ENCODE results near the gene NEDD4.
"Not testable (repeated sequence)": the region's sequence is repeated elsewhere in the genome, so short reads cannot be mapped to it uniquely, and the experiment has no call there.

The NEDD4 gene

GRCh38 chr15:55800216-55800615 is 193.2 kb downstream of the NEDD4 start:
- DNase-seq (ENCODE audit: insufficient read length) = no peak
- TF ChIP-seq POLR2A (IDR thresholded peaks at IDR 0.05; ENCODE audit: low read depth, low read length) = no peak
- TF ChIP-seq POLR2AphosphoS5 (IDR thresholded peaks at IDR 0.05; ENCODE audit: low read depth, low read length) = no peak
- TF ChIP-seq TAF1 (IDR thresholded peaks at IDR 0.05; ENCODE audit: borderline replicate concordance, low read depth, low read length) = no peak
- FAIRE-seq = no peak

- DNase-seq (ENCODE audit: insufficient read length) (peak; percentile 15), FAIRE-seq (no peak)
- TF ChIP-seq TAF1 (IDR thresholded peaks at IDR 0.05; ENCODE audit: borderline replicate concordance, low read depth, low read length) (no peak), POLR2A (IDR thresholded peaks at IDR 0.05; ENCODE audit: low read depth, low read length) (no peak), POLR2AphosphoS5 (IDR thresholded peaks at IDR 0.05; ENCODE audit: low read depth, low read length) (no peak)
Observed at GRCh38 chr15:55799291-55800212, 193.9 kb downstream of the NEDD4 start.

- no peak for TF ChIP-seq TAF1 (IDR thresholded peaks at IDR 0.05; ENCODE audit: borderline replicate concordance, low read depth, low read length)
- DNase-seq (ENCODE audit: insufficient read length) (no peak), FAIRE-seq (no peak)
Observed at GRCh38 chr15:55796321-55796965, 197.0 kb downstream of the NEDD4 start.

- no peak for FAIRE-seq
- no peak for DNase-seq (ENCODE audit: insufficient read length)
- TF ChIP-seq POLR2A (IDR thresholded peaks at IDR 0.05; ENCODE audit: low read depth, low read length) = no peak
- no peak for TF ChIP-seq TAF1 (IDR thresholded peaks at IDR 0.05; ENCODE audit: borderline replicate concordance, low read depth, low read length)
- TF ChIP-seq POLR2AphosphoS5 (IDR thresholded peaks at IDR 0.05; ENCODE audit: low read depth, low read length) = no peak
Observed at GRCh38 chr15:55795031-55795430, 198.4 kb downstream of the NEDD4 start.

- no peak for FAIRE-seq
- DNase-seq (ENCODE audit: insufficient read length) = no peak
- no peak for TF ChIP-seq TAF1 (IDR thresholded peaks at IDR 0.05; ENCODE audit: borderline replicate concordance, low read depth, low read length)
- TF ChIP-seq POLR2A (IDR thresholded peaks at IDR 0.05; ENCODE audit: low read depth, low read length) = no peak
- no peak for TF ChIP-seq POLR2AphosphoS5 (IDR thresholded peaks at IDR 0.05; ENCODE audit: low read depth, low read length)
Observed at GRCh38 chr15:55791551-55792400, 201.6 kb downstream of the NEDD4 start.

GRCh38 chr15:55789066-55789660 is 204.2 kb downstream of the NEDD4 start:
- FAIRE-seq = no peak
- TF ChIP-seq POLR2A (IDR thresholded peaks at IDR 0.05; ENCODE audit: low read depth, low read length) = no peak
- no peak for TF ChIP-seq POLR2AphosphoS5 (IDR thresholded peaks at IDR 0.05; ENCODE audit: low read depth, low read length)
- no peak for TF ChIP-seq TAF1 (IDR thresholded peaks at IDR 0.05; ENCODE audit: borderline replicate concordance, low read depth, low read length)
- peak; percentile 17 for DNase-seq (ENCODE audit: insufficient read length)

GRCh38 chr15:55786341-55786740 is 207.1 kb downstream of the NEDD4 start:
- DNase-seq (ENCODE audit: insufficient read length) = no peak
- no peak for TF ChIP-seq TAF1 (IDR thresholded peaks at IDR 0.05; ENCODE audit: borderline replicate concordance, low read depth, low read length)
- no peak for TF ChIP-seq POLR2A (IDR thresholded peaks at IDR 0.05; ENCODE audit: low read depth, low read length)
- TF ChIP-seq POLR2AphosphoS5 (IDR thresholded peaks at IDR 0.05; ENCODE audit: low read depth, low read length) = no peak
- FAIRE-seq = no peak

- DNase-seq (ENCODE audit: insufficient read length); FAIRE-seq: not testable (repeated sequence)
Observed at GRCh38 chr15:55785593-55785992, 207.8 kb downstream of the NEDD4 start.

- DNase-seq (ENCODE audit: insufficient read length) (no peak), FAIRE-seq (no peak)
- TF ChIP-seq POLR2A (IDR thresholded peaks at IDR 0.05; ENCODE audit: low read depth, low read length) (no peak), POLR2AphosphoS5 (IDR thresholded peaks at IDR 0.05; ENCODE audit: low read depth, low read length) (no peak), TAF1 (IDR thresholded peaks at IDR 0.05; ENCODE audit: borderline replicate concordance, low read depth, low read length) (no peak)
Observed at GRCh38 chr15:55784286-55784685, 209.1 kb downstream of the NEDD4 start.

- TF ChIP-seq POLR2AphosphoS5 (IDR thresholded peaks at IDR 0.05; ENCODE audit: low read depth, low read length) = no peak
- TF ChIP-seq TAF1 (IDR thresholded peaks at IDR 0.05; ENCODE audit: borderline replicate concordance, low read depth, low read length) = no peak
- TF ChIP-seq POLR2A (IDR thresholded peaks at IDR 0.05; ENCODE audit: low read depth, low read length) = no peak
Observed at GRCh38 chr15:55782901-55783300, 210.5 kb downstream of the NEDD4 start.

GRCh38 chr15:55780292-55780691 is 213.1 kb downstream of the NEDD4 start:
- no peak for TF ChIP-seq POLR2A (IDR thresholded peaks at IDR 0.05; ENCODE audit: low read depth, low read length)
- TF ChIP-seq TAF1 (IDR thresholded peaks at IDR 0.05; ENCODE audit: borderline replicate concordance, low read depth, low read length) = no peak
- TF ChIP-seq POLR2AphosphoS5 (IDR thresholded peaks at IDR 0.05; ENCODE audit: low read depth, low read length) = no peak
- FAIRE-seq = no peak

More at GRCh38 chr15:55782901-55783300, 210.5 kb downstream of the NEDD4 start:
- FAIRE-seq (no peak), DNase-seq (ENCODE audit: insufficient read length) (no peak)

More at GRCh38 chr15:55780292-55780691, 213.1 kb downstream of the NEDD4 start:
- DNase-seq (ENCODE audit: insufficient read length) = no peak
